PFSK-1 (cell line): ENCODE measurements around the gene H19.

Source experiments
- POLR2AphosphoS5 ChIP-seq: IDR thresholded peaks from 2 replicates; pipeline ENCODE4 v1.6.1; 2012; ENCODE audit warnings: low read depth, mild to moderate bottlenecking, control low read depth, low read length, moderate library complexity
- TF ChIP-seq, protein P1 (sequence below), 2 experiments: IDR thresholded peaks; 2 replicates each; pipeline versions ENCODE4 v1.6.1 to v1.8.0; 2011 to 2012; ENCODE audit warnings: low read depth in 2 of 2, low read length in 2 of 2, control low read depth in 1 of 2, inconsistent platforms in 1 of 2, mild to moderate bottlenecking in 1 of 2, moderate library complexity in 1 of 2; ENCODE audit not compliant: insufficient read depth in 1 of 2

DNA sequence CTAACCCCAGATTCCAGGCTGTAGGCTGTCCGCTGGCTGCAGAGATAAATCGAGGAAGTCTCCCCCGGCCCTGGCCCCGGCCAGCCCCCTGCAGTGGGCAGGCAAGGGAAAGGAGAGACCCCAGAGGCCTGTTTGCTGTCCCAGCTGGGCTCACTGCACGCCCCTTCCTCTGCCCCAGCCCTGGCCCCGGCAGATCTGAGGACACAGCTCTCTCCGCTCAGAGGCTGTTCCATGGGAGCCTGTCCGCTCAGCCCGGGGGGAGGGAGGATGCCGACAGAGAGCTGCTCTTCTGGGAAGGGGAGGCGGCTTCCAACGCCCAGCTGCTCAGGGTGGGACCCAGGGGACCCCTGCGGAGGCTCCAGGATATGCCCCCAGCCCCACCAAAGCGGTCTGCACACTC, 37.7 kb upstream of the H19 start:
- TF ChIP-seq POLR2AphosphoS5 = no peak
- TF ChIP-seq, protein P1, sequence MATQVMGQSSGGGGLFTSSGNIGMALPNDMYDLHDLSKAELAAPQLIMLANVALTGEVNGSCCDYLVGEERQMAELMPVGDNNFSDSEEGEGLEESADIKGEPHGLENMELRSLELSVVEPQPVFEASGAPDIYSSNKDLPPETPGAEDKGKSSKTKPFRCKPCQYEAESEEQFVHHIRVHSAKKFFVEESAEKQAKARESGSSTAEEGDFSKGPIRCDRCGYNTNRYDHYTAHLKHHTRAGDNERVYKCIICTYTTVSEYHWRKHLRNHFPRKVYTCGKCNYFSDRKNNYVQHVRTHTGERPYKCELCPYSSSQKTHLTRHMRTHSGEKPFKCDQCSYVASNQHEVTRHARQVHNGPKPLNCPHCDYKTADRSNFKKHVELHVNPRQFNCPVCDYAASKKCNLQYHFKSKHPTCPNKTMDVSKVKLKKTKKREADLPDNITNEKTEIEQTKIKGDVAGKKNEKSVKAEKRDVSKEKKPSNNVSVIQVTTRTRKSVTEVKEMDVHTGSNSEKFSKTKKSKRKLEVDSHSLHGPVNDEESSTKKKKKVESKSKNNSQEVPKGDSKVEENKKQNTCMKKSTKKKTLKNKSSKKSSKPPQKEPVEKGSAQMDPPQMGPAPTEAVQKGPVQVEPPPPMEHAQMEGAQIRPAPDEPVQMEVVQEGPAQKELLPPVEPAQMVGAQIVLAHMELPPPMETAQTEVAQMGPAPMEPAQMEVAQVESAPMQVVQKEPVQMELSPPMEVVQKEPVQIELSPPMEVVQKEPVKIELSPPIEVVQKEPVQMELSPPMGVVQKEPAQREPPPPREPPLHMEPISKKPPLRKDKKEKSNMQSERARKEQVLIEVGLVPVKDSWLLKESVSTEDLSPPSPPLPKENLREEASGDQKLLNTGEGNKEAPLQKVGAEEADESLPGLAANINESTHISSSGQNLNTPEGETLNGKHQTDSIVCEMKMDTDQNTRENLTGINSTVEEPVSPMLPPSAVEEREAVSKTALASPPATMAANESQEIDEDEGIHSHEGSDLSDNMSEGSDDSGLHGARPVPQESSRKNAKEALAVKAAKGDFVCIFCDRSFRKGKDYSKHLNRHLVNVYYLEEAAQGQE (IDR thresholded peaks at IDR 0.05; ENCODE audit: insufficient read depth in 1 of 2, low read depth in 2 of 2, low read length in 2 of 2) = no peak
